Astrocyte of the spinal cord (primary cell): ENCODE data around the gene SEPTIN10.

ENCODE experiments used
- DNase-seq: peaks from one replicate; pipeline ENCODE4 v3.0.0; 2011; ENCODE audit warnings: low read depth, low spot score
- H3K4me3 ChIP-seq: 2 replicates; pipeline ENCODE4 v1.5.1; 2011; ENCODE audit warnings: low read depth, mild to moderate bottlenecking, low read length, moderate library complexity
- in situ Hi-C: cut with HindIII; loops from 2 replicates; pipeline ENCODE4 v1.10.0; 2017; ENCODE audit warnings: low sequenced_read_pairs
- TF ChIP-seq, protein P1 (sequence below): IDR thresholded peaks from 2 replicates; pipeline ENCODE4 v1.5.1; 2012; ENCODE audit warnings: low read depth, mild to moderate bottlenecking, low read length, inconsistent platforms

SEPTIN10 gene

DNA sequence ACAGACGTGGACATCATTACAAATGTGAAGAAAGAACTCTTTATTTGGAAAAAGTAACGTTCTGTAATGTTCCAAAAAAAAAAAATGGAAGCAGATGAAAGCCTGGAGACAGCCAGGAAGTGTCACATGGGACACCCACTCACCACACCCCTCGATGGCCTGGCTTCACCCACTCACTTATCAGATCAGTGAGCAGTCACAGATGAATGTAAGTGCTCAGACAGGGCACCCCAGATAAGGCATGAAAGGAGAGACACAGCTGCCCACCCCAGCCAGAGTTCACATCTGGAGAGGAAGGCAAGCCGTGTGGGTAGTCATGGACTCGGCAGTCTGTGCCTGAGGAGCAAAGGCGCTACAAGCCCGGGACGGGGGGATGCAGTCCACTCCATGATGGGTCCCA is 105.2 kb downstream of the SEPTIN10 start:
- no peak overlapping the region for H3K4me3 ChIP-seq
- no peak for DNase-seq
- TF ChIP-seq, protein P1, sequence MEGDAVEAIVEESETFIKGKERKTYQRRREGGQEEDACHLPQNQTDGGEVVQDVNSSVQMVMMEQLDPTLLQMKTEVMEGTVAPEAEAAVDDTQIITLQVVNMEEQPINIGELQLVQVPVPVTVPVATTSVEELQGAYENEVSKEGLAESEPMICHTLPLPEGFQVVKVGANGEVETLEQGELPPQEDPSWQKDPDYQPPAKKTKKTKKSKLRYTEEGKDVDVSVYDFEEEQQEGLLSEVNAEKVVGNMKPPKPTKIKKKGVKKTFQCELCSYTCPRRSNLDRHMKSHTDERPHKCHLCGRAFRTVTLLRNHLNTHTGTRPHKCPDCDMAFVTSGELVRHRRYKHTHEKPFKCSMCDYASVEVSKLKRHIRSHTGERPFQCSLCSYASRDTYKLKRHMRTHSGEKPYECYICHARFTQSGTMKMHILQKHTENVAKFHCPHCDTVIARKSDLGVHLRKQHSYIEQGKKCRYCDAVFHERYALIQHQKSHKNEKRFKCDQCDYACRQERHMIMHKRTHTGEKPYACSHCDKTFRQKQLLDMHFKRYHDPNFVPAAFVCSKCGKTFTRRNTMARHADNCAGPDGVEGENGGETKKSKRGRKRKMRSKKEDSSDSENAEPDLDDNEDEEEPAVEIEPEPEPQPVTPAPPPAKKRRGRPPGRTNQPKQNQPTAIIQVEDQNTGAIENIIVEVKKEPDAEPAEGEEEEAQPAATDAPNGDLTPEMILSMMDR: no peak
- in situ Hi-C loops: no loop called here

DNA sequence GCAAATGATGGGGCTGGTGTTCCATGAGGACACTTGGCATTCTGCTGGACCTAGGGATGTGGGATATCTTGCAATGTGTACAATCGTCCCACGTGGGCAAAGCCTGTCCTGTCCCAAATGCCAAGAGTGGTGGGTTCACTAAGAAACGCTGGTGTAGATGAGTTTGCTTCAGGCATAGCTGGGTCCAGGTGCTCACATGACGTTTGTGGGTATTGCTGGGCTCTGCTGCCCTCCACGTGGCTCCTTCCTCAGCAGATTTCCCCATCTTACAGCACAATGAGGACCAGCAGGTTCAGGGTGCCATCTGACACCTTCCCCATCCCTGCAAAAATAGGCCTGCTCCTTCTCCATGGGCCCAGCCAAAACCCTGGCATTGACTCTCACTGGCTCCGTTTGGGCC is 105.9 kb downstream of the SEPTIN10 start:
- DNase-seq: no peak
- TF ChIP-seq, protein P1: no peak
- no peak overlapping the region for H3K4me3 ChIP-seq
- in situ Hi-C loops: no loop called here

DNA sequence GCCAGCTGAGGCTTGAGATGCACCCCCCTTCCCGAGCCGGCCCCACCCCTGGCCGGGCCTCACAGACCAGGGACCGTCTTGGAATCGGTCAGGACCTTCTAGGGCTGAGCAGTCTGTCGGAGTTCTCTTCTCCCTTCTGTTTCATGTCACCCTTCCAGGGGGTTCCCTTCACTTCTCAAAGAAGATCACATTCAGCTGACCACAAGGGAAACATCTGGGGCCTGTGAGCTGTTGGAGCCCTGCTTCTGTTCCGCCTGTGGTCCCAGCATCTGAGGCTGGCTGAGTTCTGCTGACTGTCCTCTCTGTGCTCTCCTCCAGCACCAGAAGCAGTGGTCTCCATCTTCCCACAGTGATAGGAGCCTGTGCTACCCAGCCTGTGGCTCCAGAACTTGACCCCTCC is 106.5 kb downstream of the SEPTIN10 start:
- TF ChIP-seq, protein P1: no peak
- no peak overlapping the region for H3K4me3 ChIP-seq
- no peak for DNase-seq
- in situ Hi-C loops: no loop called here

DNA sequence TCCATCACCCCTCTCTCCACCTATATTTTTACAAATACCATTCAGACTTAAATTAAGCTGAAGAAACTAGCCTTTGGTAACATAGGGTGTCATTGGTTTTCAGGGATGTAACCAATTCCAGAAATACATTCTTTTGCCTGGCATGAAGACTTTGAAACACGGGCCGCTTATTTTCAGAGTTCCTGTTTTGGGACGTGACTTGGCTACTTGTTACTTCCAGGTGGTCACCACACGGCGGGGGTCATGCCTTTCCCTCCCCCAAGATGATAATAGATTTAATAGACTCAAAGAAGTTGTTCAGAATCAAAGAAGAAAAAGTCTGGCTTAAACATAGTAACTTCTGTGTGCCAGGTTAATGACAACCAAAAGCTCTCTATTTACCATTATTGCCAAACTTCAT is 110.6 kb downstream of the SEPTIN10 start:
- no peak for DNase-seq
- H3K4me3 ChIP-seq: no peak overlapping the region
- TF ChIP-seq, protein P1: no peak
- in situ Hi-C loops: no loop called here

DNA sequence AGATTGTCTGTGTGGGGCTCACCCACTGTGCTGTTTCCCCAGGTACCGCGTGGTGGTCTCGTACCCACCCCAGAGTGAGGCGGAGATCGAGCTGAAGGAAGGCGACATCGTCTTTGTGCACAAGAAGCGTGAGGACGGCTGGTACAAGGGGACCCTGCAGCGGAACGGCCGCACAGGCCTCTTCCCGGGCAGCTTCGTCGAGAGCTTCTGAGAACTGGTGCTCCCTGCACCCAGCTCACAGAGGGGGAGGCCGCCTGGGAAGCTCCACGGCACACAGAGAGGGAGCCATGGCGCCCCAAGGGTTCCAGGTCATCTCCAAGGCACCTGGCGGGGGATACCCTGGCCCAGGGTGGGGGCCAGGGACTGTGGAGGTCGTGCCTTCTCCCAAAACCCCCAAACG is 112.3 kb downstream of the SEPTIN10 start:
- in situ Hi-C loops: no loop called here
- H3K4me3 ChIP-seq: no peak overlapping the region
- TF ChIP-seq, protein P1: no peak
- DNase-seq: no peak

DNA sequence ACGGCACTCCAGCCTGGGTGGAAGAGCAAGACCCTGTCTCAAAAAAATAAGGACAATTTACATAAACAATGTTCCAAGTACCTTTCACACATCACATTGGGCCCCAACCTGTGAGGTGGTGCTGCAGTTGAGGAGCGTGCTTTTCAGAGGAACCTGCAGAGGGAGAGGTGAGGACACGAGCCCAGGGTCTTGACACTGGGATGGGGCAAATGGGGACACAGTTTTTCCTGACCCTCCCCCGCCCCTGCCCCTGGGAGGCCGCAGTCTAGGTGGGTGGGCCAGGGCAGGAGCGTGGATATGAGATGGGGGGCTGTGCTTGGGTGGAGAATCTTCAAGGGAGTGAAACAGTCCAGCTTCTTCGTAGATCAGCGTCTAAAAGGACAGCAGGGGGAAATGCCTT is 112.9 kb downstream of the SEPTIN10 start:
- no peak overlapping the region for H3K4me3 ChIP-seq
- in situ Hi-C loops: no loop called here
- no peak for DNase-seq
- TF ChIP-seq, protein P1: no peak

DNA sequence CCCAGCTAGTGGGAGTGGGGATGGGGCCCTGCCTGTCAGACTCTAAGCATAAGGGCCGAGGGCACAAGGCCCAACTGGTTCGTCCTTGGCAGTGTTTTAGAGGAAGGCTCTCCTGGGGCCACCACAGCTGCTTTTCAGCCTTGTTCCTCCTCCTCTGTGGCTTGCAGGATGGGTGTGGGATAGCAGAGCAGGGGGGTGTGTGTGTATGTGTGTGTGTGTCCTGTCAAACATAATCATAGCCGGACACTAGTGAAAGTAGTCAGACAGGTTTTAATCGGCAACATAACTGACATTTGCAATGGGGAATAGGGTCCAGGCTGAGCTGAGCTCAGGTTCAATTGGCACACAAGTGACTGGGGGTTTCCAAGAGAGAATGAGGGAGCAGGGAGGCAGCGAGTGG is 114.2 kb downstream of the SEPTIN10 start:
- in situ Hi-C loops: no loop called here
- DNase-seq: no peak
- H3K4me3 ChIP-seq: no peak overlapping the region
- TF ChIP-seq, protein P1: no peak
